HCT116 (cell line): ENCODE results near the gene KMT2B. TPM values are rescaled to one million over a fixed set of nuclear protein-coding genes. Genes with fewer than 3 reads are reported as not detected.

Experiments
- ATAC-seq: fragments of 200-7000 bp; cut with Tn5 transposase; 2 replicates; pipeline ENCODE4 v1.9.1; 2020; ENCODE audit warnings: mild to moderate bottlenecking, moderate library complexity
- BruUV-seq: library from RNA; stranded (reverse); fragments of 400-500 nt; replicated peaks from 2 replicates; lab custom pipeline; 2021; lab: Mats Ljungman, UMichigan
- CTCF ChIA-PET: fragments of 300-600 bp; sonication (Branson Sonifier 250); formaldehyde crosslinking; loops from one replicate; lab custom pipeline; 2021; ENCODE audit warnings: antibody characterized with exemption; lab: Charles Lee
- POLR2A ChIA-PET: fragments of 300-600, 350-600 bp; sonication (Branson Sonifier 250); formaldehyde crosslinking; loops from one replicate; lab custom pipeline; 2021; ENCODE audit warnings: antibody characterized with exemption; lab: Charles Lee
- RAD21 ChIA-PET, 2 experiments: fragments of 300-600 bp; sonication (Branson Sonifier 250); formaldehyde crosslinking; loops; one replicate each; lab custom pipeline; 2023; ENCODE audit warnings: low total read pairs in 2 of 2; ENCODE audit not compliant: uncharacterized antibody in 2 of 2, unreplicated experiment in 2 of 2, low non-redundant PET in 1 of 2; lab: Charles Lee
- DNase-seq: peaks from one replicate; pipeline ENCODE4 v3.0.0-alpha.2; 2010; ENCODE audit warnings: low read depth, low spot score
- H2AFZ ChIP-seq: fragments of 200-600 bp; shearing (Covaris generic), sonication (generic); 2 replicates; pipeline ENCODE4 v1.6.1; 2017; ENCODE audit warnings: low read depth, mixed run types, mixed read lengths, antibody characterized with exemption, low read length; ENCODE audit not compliant: poor library complexity, severe bottlenecking
- H3K27ac ChIP-seq: 2 replicates; pipeline ENCODE4 v1.5.1; 2012; ENCODE audit warnings: low read depth, low read length
- H3K27me3 ChIP-seq: fragments of 200-600 bp; sonication (generic); 2 replicates; pipeline ENCODE4 v1.6.1; 2016; ENCODE audit warnings: mixed run types, low read length, mixed read lengths; ENCODE audit not compliant: insufficient read depth
- H3K36me3 ChIP-seq, 2 experiments: fragments of 200-500 bp in 1 of 2; fragments of 200-600 bp in 1 of 2; sonication (Bioruptor generic) in 1 of 2; sonication (generic) in 1 of 2; 2 replicates each; pipeline versions ENCODE4 v1.5.1 to v1.6.1; 2014 to 2016; ENCODE audit warnings: low read length in 2 of 2, inconsistent platforms in 1 of 2, mixed read lengths in 1 of 2, mixed run types in 1 of 2; ENCODE audit not compliant: insufficient read depth in 2 of 2, control insufficient read depth in 1 of 2
- H3K4me1 ChIP-seq, 2 experiments: fragments of 200-600 bp in 1 of 2; sonication (generic) in 1 of 2; 2 replicates each; pipeline versions ENCODE4 v1.5.1 to v1.6.1; 2012 to 2017; ENCODE audit warnings: low read length in 2 of 2, inconsistent platforms in 1 of 2, mild to moderate bottlenecking in 1 of 2, mixed read lengths in 1 of 2, mixed run types in 1 of 2, moderate library complexity in 1 of 2; ENCODE audit not compliant: insufficient read depth in 2 of 2, control insufficient read depth in 1 of 2
- H3K4me2 ChIP-seq: fragments of 200-600 bp; sonication (generic); 2 replicates; pipeline ENCODE4 v1.6.1; 2017; ENCODE audit warnings: mixed run types, low read length, mixed read lengths
- H3K4me3 ChIP-seq, 2 experiments: fragments of 200-600 bp in 1 of 2; sonication (generic) in 1 of 2; replicated peaks in 1 of 2; 2 replicates each; pipeline ENCODE4 v1.5.1; 2011 to 2016; ENCODE audit warnings: low read length in 2 of 2, control low read depth in 1 of 2, low read depth in 1 of 2, mild to moderate bottlenecking in 1 of 2, mixed read lengths in 1 of 2, mixed run types in 1 of 2
- H3K79me2 ChIP-seq: fragments of 200-600 bp; sonication (generic); 2 replicates; pipeline ENCODE4 v1.6.1; 2017; ENCODE audit warnings: mild to moderate bottlenecking, mixed run types, low read length, moderate library complexity, mixed read lengths; ENCODE audit not compliant: insufficient read depth
- H3K9ac ChIP-seq: fragments of 200-600 bp; sonication (generic); 2 replicates; pipeline ENCODE4 v1.6.1; 2016; ENCODE audit warnings: low read length, mixed read lengths
- H3K9me2 ChIP-seq: fragments of 200-600 bp; sonication (generic), shearing (Covaris generic); 2 replicates; pipeline ENCODE4 v1.6.1; 2017; ENCODE audit warnings: mixed run types, mild to moderate bottlenecking, moderate library complexity; ENCODE audit not compliant: insufficient read depth
- H3K9me3 ChIP-seq, 2 experiments: fragments of 200-500 bp in 1 of 2; fragments of 200-600 bp in 1 of 2; sonication (Bioruptor generic) in 1 of 2; sonication (generic) in 1 of 2; 2 replicates each; pipeline ENCODE4 v1.6.1; 2014 to 2017; ENCODE audit warnings: low read length in 2 of 2, mixed read lengths in 2 of 2, inconsistent platforms in 1 of 2, low read depth in 1 of 2, mild to moderate bottlenecking in 1 of 2, mixed run types in 1 of 2, moderate library complexity in 1 of 2; ENCODE audit not compliant: control insufficient read depth in 1 of 2, insufficient read depth in 1 of 2
- H4K20me1 ChIP-seq: fragments of 200-600 bp; sonication (generic), shearing (Covaris generic); 2 replicates; pipeline ENCODE4 v1.6.1; 2017; ENCODE audit warnings: mixed run types, mild to moderate bottlenecking, moderate library complexity; ENCODE audit not compliant: insufficient read depth
- CTCF ChIP-seq, 3 experiments: fragments of 200-600 bp in 1 of 3; sonication (generic) in 1 of 3; IDR thresholded peaks in 2 of 3; conservative IDR thresholded peaks in 1 of 3; 2 replicates each; pipeline ENCODE4 v1.5.1; 2012 to 2017; ENCODE audit warnings: low read depth in 2 of 3, low read length in 2 of 3, antibody characterized with exemption in 1 of 3, borderline replicate concordance in 1 of 3, control low read depth in 1 of 3, mild to moderate bottlenecking in 1 of 3, mixed read lengths in 1 of 3, mixed run types in 1 of 3, moderate library complexity in 1 of 3; ENCODE audit not compliant: insufficient read depth in 1 of 3
- EGR1 ChIP-seq: IDR thresholded peaks from 2 replicates; pipeline ENCODE4 v1.6.1; 2012; ENCODE audit warnings: low read depth
- EZH2phosphoT487 ChIP-seq: fragments of 200-600 bp; IDR thresholded peaks from 2 replicates; pipeline ENCODE4 v1.6.1; 2018; ENCODE audit warnings: antibody characterized with exemption, borderline replicate concordance
- MAX ChIP-seq: IDR thresholded peaks from 2 replicates; pipeline ENCODE4 v1.6.1; 2012
- POLR2AphosphoS5 ChIP-seq: IDR thresholded peaks from 2 replicates; pipeline ENCODE4 v1.6.1; 2011; ENCODE audit warnings: mild to moderate bottlenecking, low read depth, low read length, moderate library complexity
- RAD21 ChIP-seq: IDR thresholded peaks from 2 replicates; pipeline ENCODE4 v1.6.1; 2012; ENCODE audit warnings: low read depth, mild to moderate bottlenecking
- REST ChIP-seq: IDR thresholded peaks from 2 replicates; pipeline ENCODE4 v1.6.1; 2012; ENCODE audit warnings: low read depth
- TCF7L2 ChIP-seq: IDR thresholded peaks from 2 replicates; pipeline ENCODE4 v1.7.0; 2011; ENCODE audit warnings: borderline replicate concordance, inconsistent platforms; ENCODE audit not compliant: insufficient read depth, insufficient read length; ENCODE audit errors: extremely low read depth
- intact Hi-C: fragments of 100-400 bp; cut with micrococcal nuclease; formaldehyde crosslinking; loops from 2 replicates; pipeline ENCODE4 v1.10.0; 2022
- total RNA-seq: library from RNA; stranded (reverse); gene quantifications from one replicate; pipeline ENCODE4 v1.2.1, GENCODE V29; 2021; ENCODE audit not compliant: unreplicated experiment

KMT2B gene
- total RNA-seq, 1 experiment from 2014 or later: 29.9 TPM

GRCh38 chr19:35734273-35734672 lies 16.5 kb downstream of the KMT2B start:
- H3K9me3 ChIP-seq: no peaks in the 10 kb centered on the region
- peaks cover 40 to 49% of the 10 kb centered on the region in 2 experiments; a peak in 3 of 4 replicates for H3K36me3 ChIP-seq
- intact Hi-C loops: no loop called here
- no peak overlapping the region for H3K4me2 ChIP-seq
- no TSS peak for BruUV-seq
- no peaks in the 10 kb centered on the region for H3K27me3 ChIP-seq
- H3K27ac ChIP-seq: no peak overlapping the region
- TF ChIP-seq REST (no peak), MAX (no peak), EGR1 (no peak), RAD21 (no peak), EZH2phosphoT487 (no peak), POLR2AphosphoS5 (no peak), CTCF (IDR thresholded peaks at IDR 0.05 in 2 of 3, conservative IDR thresholded peaks at IDR 0.05 in 1 of 3; ENCODE audit: borderline replicate concordance in 1 of 3, insufficient read depth in 1 of 3, low read depth in 2 of 3, low read length in 2 of 3) (no peak), TCF7L2 (no peak)
- H4K20me1 ChIP-seq: no peaks in the 10 kb centered on the region
- no peaks in the 10 kb centered on the region for H3K79me2 ChIP-seq
- no peak overlapping the region for H3K9ac ChIP-seq
- CTCF ChIA-PET: no interaction called here
- no peak overlapping the region for H2AFZ ChIP-seq
- ATAC-seq (no peak), DNase-seq (no peak)
- no peaks in the 10 kb centered on the region for H3K9me2 ChIP-seq
- RAD21 ChIA-PET: no interaction called here
- H3K4me3 ChIP-seq: no peak overlapping the region
- H3K4me1 ChIP-seq: no peaks in the 10 kb centered on the region; a peak in 1 of 4 replicates
- POLR2A ChIA-PET: no interaction called here
